ENCODE measurements around the gene PHF21B. TPM values are rescaled to one million over a fixed set of nuclear protein-coding genes. Genes with fewer than 3 reads are reported as not detected.

The PHF21B gene
- total RNA-seq, 2 donors from 2014 or later = 0.40 TPM; not detected in 1

DNA sequence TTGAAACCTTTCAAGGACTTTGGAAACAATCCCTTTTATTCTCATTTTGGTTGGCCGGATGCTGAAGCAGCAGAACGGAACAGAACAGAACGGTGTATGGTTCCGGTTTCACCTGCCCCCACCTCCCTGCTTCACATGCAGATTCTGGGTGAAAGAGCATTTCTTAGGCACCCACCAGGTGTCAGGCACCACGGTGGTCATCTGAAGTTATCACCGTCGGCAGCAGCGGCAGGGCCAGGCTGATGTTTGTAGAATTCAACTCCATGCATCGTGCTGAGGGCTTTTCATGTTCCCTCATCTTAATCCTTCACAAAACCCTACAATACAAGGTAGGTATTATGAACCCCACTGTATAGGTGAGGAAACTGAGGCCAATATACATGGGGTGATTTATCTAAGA, 13.6 kb upstream of the PHF21B start:
- no peak for ATAC-seq
- DNase-seq = no peak
- intact Hi-C loops (cut with DNase I, micrococcal nuclease) = no loop called here

- no peak for DNase-seq
- intact Hi-C loops (cut with DNase I, micrococcal nuclease) = no loop called here
- no peak for ATAC-seq
Observed at GRCh38 chr22:45019861-45020655, 10.3 kb upstream of the PHF21B start.

DNA sequence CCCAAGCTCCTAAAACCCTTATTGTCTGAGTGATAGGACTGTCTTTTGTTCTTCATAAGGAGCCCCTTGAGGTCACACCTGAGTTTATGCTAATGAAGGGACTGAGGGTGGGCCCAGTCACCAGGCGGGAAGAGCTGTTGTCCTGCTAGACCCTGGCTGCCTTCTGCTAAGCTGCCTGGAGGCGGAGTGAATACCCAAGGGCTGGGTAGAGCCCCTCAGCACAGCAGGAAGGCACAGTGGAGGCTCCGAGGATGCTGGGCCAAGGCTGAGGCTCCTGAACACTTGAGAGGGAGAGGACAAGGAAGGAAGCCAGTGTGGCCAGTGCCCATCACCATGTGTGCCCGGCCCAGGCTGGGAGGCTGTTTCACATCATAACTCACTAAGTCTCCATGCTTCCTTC, 4.8 kb upstream of the PHF21B start:
- intact Hi-C loops (cut with DNase I, micrococcal nuclease) = no loop called here
- ATAC-seq = no peak
- no peak for DNase-seq

DNA sequence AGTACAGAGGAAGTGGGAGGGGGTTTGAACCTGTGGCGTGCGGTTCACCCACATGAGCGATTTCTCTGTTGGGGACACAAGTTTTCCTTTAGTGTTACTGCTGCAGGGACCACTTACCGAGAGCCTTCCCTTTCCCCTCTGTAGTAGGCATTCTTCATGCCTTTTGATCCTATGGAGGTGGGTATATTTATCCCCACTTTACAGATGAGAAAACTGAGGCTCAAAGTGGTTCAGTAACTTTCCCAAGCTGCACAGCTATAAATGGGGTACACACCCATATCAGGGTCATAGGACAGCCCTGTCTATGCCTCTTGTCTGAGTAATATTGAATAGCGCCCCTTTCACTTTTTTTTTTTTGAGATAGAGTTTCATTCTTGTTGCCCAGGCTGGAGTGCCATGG, 3.3 kb upstream of the PHF21B start:
- DNase-seq (no peak), ATAC-seq (no peak)
- intact Hi-C loops (cut with DNase I, micrococcal nuclease) = no loop called here

DNA sequence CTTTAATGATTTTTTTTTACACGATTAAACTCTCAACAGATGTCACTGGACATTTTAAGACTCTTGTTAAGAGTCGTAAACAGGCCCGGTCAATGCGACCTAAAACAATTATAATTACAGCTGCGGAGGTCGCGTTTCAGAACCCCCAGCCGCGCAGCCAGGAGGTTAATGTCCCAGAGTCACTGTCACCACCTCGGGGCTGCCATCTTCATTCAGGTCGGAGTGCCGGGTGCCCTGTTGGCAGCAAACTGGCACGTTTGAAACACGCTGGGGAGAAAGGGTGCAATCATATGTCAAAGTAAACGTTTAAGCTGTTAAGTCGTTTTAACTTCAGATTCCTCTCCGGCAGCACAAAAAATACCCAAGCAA, 711 bp upstream of the PHF21B start:
- DNase-seq (no peak), ATAC-seq (no peak)
- intact Hi-C loops (cut with DNase I, micrococcal nuclease) = no loop called here

DNA sequence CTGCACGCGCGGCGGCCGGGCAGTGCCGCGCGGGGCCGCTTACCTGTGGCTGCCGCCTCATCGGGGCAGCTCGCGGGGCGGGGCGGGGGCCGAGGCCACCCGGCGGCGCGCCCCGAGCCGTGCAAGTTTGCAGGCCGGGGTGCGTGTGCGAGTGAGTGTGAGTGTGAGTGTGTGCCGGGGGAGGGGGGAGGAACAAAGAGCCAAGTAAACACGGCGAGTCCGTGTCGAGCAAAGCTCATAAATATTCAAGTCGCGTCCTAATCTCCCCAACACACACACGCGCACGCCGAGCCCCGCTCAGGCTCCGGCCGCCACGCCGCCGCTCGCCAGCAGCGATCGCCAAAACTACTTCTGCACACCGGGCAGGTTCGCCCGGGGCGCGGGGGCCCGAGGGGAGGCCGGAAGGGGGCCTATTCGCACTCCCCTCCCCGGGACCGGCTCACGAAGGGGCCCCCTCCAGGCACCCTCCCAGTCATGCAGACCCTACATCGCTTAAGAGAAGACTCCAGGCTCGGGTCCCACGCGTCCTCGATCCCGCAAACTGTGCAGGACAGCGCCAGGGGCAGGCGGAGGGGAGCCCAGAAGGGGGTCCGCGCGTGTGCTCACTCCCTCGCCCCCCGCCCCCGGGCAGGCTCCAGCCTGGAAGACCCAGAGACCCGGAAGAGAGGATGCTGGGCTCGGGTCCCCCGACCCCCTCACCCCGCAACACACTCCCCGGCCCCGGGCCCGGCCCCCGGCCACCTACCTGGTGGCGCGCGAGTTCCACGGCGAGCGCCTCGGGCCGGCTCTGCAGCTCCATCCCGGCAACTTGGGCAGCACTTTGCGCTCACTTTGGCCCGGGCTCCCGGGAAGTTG, 827 bp downstream of the PHF21B start:
- DNase-seq = no peak
- ATAC-seq = no peak
- intact Hi-C loops (cut with DNase I, micrococcal nuclease) = no loop called here

GRCh38 chr22:45008186-45008681, 1.6 kb downstream of the PHF21B start:
- DNase-seq (no peak), ATAC-seq (no peak)
- intact Hi-C loops (cut with DNase I, micrococcal nuclease) = no loop called here

- intact Hi-C loops (cut with DNase I, micrococcal nuclease) = no loop called here
- DNase-seq (no peak), ATAC-seq (no peak)
Observed at GRCh38 chr22:45007391-45008185, 2.2 kb downstream of the PHF21B start.

GRCh38 chr22:45006964-45007390, 2.8 kb downstream of the PHF21B start:
- DNase-seq = no peak
- intact Hi-C loops (cut with DNase I, micrococcal nuclease) = no loop called here
- ATAC-seq = no peak

DNA sequence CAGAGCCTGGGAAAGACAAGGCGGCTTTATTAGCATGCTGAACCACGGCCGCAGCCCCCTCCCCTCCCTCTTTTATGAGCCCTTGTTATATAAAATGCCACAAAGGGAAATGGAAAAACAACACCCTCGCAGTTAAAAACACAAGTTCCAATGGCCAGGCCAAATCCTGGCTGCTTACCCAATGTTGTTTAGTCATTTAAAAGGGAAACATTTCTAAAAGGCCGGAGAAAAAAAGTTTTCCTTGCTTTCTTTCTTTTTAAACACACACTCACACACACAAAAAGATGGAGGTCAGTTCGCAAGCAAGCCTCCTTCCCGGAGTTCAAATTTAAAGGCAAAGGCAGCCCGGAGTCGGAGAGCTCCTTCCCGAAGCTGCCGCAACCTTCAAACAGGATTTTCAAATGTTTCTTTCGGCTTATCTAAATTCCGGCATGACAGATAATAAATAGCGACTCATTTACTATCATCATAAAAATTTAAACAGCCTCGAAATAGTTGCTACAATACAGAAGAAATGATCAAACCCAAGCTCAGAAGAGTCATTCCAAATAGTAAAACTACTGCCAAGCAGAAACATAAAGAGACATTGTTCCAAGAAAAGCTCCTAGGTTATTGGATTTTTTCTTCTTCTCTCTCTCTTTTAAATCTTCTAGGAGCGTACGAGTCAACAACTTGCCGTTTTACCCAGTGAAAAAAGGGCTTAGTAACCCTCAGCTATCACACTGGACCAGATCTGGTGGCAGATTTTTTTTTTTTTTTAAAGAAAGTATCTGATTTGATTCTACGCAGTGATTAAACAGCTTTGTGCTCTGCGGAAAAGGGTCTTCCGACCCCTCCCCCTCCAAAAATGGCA, 3.5 kb downstream of the PHF21B start:
- intact Hi-C loops (cut with DNase I, micrococcal nuclease) = no loop called here
- ATAC-seq (no peak), DNase-seq (no peak)

DNA sequence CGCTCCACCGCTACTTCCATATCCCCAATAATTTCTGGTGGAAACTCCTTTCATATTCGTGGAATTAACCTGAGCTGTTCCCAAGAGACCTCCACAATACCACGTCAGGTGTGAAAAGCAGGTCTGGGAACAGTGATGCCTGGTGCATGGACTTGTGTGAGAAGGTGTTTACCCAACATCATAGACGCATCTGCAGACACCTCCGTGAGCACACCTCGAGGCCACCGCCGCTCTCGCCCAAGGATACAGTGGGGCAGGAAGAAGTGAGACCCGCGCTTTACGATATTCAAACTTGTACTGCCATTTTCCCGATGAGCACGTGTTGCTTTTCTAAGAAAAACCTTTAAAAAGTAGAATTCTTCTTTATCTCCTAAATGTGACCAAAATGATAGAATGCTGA, 8.2 kb downstream of the PHF21B start:
- intact Hi-C loops (cut with DNase I, micrococcal nuclease) = no loop called here
- ATAC-seq = no peak

DNA sequence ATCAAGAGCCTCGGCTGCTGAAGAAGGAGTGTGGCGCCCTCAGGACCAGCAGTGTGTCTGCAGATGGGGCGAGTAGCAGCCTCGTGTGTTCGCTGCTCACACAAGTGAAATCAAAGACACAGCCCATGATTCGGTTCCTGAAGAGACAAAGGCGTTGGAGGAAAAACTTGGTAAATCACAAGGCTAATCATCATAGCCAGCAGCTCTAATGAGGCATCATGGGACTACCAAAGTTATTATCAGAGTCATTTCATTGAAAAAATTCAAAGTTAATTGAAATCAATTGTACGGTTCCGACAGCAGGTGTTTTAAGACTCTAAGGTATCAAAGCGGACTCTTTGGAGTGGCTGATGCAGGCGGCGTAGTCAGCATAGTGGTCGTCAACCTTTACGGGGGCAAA, 9.5 kb downstream of the PHF21B start:
- intact Hi-C loops (cut with DNase I, micrococcal nuclease) = no loop called here
- ATAC-seq = no peak
- DNase-seq = no peak

More for the DNA sequence above, 8.2 kb downstream of the PHF21B start:
- DNase-seq = no peak

GRCh38 chr22:44999687-45000086, 10.1 kb downstream of the PHF21B start:
- ATAC-seq (no peak), DNase-seq (no peak)
- intact Hi-C loops (cut with DNase I, micrococcal nuclease) = no loop called here

- DNase-seq = no peak
- ATAC-seq = no peak
- intact Hi-C loops (cut with DNase I, micrococcal nuclease) = no loop called here
Observed at GRCh38 chr22:44999231-44999630, 10.6 kb downstream of the PHF21B start.

- DNase-seq (no peak), ATAC-seq (no peak)
- intact Hi-C loops (cut with DNase I, micrococcal nuclease) = no loop called here
Observed at GRCh38 chr22:44998296-44998695, 11.5 kb downstream of the PHF21B start.

GRCh38 chr22:44997060-44997459, 12.7 kb downstream of the PHF21B start:
- DNase-seq (no peak), ATAC-seq (no peak)
- intact Hi-C loops (cut with DNase I, micrococcal nuclease) = no loop called here

DNA sequence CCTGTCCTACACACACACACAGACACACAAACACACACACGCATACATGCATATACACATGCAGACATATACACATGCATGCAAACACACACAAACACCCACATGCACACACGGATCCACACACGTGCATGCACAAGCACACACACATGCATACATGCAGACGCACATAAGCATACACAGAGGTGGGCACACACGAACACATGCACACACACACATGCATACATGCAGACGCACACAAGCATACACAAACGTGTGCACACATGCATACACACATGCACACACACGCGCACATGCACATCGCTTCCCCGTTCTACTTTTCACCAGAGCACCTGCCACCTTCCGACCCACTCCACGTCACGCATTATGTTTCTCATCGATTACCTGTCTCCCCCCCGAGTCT, 13.2 kb downstream of the PHF21B start:
- DNase-seq (no peak), ATAC-seq (no peak)
- intact Hi-C loops (cut with DNase I, micrococcal nuclease) = no loop called here

DNA sequence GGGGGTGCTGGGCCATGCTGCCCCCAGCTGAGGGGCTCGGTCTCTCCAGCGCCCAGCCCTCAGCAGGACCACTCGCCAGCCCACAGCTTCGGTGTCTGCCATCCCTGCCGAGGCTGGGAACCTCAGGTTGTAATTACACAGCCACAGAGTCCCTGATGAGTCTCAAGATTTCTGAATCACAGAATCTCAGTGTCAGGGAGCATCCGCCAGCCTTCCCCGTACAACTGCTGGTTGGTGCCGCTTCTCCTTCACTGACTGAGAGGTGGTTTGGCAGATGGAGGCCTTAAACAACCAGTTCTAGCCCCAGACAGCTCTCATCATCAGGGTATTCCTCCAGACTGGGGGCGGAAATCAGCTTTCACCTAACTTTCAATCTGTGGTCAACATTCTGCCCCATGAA, 13.7 kb downstream of the PHF21B start:
- no peak for DNase-seq
- intact Hi-C loops (cut with DNase I, micrococcal nuclease) = no loop called here
- no peak for ATAC-seq

DNA sequence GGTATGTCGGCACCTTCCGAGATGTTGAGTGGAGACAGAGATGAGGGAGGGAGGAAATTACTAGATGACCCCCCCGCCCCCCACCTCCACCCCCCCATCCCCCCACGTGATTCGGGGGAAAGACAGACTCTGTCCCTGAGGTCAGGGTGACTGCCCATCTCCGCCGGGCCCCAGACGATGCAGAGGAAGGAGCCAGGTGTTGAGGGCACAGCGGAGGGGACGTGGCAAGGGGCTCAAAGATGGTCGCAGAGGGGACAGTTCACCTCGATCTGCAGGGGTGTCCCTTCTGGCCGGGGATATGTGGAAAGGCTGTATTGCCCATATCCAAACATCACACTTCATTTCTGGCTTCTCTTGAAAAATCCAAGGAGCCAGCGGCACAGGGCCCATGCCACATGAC, 14.1 kb downstream of the PHF21B start:
- ATAC-seq = no peak

More for the DNA sequence above, 14.1 kb downstream of the PHF21B start:
- intact Hi-C loops (cut with DNase I, micrococcal nuclease) = no loop called here
- DNase-seq = no peak

Data from left colon (tissue), 2 donors.